Activated naive CD4-positive, alpha-beta T cell treated with anti-CD3 and anti-CD28 coated beads, Interleukin-2, amount 50 U/mL, for 16 hours (primary cell): Measurements from ENCODE around the gene PIANP.

ENCODE experiments used
- DNase-seq: peaks from one replicate; pipeline ENCODE4 v3.0.0-alpha.2; 2020

PIANP gene

DNA sequence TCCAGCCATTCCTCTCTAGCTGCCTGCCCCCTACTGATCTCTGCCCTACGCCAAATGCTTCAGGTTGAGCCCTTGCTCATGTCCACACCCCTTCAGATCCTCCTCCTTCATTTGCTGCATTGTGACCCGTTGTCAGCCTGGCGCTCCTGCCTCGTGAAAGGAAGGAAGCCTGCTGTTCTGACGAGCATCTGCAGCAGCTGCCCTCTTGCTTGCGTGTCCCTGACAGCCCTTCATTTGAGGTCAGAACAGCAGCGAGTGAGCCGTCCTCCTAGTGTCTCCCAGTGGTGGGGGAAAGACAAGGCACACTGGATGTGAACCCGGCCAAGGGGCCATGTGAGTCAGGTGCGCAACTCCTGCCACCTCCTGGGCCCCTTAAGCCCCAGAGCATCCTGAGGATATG lies 3.0 kb upstream of the PIANP start:
- DNase-seq = no peak

DNA sequence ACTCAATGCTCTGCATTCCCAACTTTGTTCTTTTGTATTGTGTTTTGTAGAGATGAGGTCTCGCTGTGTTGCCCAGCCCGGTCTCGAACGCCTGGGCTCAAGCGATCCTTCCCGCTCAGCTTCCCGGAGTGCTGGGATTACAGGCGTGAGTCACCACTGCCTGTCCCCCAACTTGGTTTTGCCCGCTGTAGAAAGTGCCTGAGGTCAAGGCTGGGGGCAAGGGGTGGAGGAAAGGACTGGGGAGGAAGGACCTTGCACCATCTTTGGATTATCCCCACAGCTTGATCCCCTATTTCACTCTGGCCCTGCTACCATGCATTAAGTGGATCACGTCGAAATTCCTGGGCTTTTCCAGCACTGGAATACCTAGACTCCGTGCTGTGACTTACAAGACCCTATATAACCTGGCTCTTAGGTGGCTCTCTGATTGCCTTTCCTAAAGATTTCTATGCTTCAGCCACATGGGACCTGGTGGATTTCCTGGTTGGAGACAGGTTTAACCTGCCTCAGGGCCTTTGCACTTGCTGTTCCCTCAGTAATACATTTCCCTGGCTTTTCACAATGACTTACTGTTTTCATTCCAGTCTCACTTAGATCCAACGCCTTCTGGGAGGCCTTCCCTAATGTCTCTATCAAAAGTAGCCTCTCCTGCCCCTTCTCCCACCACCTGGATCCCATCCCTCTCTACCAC lies 608 bp upstream of the PIANP start:
- DNase-seq = no peak

DNA sequence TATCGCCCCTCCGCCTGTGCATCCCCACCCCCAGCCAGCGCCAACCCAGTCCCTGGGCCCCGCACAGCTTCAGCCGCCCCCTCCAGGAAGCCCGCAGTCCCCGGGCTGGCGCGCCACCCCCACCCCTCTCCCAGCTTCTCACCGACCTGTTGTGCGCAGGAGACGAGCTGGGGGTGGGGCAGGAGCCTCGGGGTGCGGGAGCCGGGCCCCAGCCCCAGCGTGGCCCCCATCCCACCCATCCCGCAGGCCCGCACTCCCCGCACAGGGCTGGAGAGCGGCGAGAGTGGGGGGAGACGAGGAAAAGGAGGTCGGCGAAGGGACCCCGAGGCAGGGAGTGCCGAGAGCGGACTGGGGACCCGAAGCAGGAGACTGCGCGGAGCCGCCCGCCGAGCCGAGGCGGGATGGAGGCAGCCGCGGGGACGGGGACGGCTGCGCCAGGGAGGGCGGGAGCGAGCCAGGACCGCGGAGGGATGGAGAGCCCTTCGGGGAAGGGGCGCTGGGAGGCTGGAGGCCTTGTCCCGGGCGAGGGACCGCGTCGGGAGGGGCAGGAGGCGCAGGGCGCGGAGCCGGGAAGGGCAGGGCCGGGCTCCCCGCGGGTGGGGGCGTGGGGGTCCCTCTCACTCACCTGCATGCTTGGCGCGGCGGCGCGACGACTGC lies 498 bp downstream of the PIANP start:
- DNase-seq = peak; percentile 32

DNA sequence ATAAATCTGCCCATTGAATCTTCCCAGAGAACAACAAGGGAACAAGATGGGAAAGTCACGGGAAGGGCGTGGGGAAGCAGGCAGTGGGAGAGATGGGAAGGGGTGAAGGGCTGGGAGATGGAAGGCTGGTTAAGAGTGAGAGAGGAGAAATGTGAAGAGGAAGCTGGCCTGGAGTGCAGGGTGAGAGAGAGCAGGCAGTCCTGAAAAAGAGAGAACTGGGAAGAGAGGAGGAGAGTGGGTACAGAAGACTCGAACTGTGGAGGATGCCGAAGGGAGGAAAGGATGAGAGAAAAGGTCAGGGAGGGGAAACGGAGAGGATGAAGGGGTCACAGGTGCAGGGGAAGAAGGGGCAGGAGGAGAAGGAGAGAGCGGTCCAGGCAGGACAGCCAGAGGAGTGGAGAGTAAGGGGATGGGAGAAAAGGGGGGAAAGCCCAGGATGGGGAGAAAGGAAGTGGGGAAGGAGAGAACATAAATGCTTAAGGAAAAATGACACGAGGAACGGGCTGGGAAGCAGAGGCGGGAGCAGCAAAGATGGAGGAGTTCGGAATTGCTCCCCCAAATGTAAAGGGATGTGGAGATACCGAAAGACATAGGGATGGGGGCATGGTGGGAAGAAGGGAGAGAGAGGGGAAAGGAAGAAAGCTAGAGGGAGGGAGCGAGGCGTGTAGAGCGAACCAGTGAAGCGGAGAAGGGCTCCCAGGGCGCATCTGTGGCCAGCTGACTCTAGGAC lies 1.2 kb downstream of the PIANP start:
- no peak for DNase-seq

DNA sequence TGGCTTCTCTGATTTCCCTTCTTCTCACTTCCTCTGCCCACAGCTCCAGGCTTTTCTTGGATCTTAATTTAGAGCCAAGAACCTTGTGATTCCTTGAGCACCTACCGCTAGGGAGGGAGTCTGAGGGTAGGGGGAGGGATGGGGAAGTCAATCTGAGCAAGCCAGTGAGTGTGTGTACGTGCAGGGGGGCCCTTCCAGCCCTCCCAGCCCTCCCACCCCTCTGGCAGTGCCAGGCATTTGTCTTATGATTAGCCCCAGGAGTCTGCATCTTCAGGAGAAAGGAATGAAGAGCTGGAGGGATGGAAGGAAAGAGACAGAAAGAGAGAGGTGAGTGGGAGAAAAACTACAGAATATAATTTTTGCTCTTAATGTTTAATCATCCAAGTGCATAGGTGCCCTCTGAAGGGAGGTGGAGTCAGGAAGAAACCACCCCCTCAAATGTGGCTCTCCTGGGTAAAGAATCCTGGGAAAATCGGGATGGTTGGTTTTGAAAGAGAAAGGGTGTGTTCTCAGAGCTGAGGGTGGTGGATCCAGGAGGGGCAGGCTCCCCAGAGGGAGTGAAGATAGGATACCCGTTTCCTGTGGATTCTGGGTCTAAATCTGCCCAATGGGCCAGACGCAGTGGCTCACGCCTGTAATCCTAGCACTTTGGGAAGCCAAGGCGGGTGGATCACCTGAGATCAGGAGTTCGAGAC lies 2.1 kb downstream of the PIANP start:
- no peak for DNase-seq

DNA sequence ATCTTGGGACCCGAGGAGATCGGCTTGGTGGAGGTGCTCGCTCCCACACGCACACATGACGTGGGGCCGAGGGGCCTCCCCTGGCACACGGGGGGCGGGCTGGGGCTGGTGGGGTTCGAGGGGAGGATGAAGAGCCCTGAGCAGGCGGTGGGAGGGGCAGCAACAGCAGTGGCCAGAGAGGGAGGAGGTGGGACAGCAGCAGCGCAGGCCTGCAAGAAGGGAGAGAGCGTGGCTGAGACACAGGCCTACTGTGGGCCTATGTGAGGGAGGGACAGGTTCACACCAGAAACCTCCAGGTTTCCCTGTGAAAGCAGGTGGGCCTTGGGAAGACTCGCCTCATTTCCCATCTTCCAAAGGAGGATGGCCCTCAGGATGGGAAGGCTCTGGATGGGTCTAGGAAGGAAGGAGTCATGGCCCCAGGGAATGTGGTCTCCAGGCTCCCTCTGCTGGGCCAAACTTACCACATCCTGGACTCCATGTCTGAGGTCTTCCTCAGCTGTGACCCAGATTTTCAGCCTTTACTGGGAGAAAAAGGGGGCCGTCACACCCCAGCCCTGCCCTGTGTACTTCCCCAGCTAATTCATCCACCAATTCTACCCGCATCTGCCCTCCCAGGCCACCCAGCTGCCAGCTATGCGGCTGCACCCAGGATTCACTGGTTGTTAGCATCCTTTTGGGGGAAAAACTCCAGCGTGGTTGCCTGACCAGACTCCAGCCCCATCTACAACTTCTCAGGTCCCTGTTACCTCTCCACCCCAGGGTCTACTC lies 2.8 kb downstream of the PIANP start:
- DNase-seq = no peak

DNA sequence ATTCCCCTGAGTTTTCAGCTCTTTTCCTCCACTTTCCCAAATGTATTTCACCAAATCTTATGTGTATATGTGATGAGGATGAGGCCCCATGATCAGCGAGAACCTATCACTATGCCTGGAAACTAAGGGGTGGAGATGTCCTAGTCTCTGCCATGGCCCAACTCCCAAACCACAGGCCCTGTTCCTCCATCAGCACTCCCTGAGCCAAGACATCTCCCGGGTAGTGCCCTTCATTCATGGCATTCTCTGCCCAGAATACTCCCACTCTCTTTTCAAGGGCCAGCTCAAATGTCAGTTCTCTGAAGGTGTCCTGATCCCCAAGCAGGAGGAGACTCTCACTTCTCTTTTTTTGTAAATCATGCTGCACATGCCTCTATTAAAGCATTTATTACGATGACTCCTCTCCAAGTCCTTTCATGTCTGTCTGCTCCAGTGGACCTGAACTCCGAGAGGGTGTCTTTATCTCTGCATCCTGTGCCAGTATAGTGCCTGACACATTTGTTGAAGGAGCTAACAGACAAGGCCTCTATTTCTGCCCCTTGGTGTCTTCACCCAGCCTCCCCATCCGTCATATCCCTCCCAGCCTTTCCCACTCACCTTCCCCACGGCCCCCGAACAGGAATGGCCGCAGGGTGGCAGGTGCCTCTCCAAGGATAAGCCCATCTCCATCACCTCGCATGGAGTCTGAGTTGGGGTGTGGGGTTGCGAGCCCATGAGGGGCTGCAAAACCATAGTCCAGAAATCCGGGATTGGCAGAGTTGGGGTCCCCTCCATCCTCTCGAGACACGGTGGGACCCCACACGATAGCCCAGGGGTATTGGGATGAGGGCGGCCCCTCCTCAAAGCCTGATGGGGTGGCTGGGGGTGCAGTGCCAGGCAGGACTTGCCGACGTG lies 3.7 kb downstream of the PIANP start:
- no peak for DNase-seq

DNA sequence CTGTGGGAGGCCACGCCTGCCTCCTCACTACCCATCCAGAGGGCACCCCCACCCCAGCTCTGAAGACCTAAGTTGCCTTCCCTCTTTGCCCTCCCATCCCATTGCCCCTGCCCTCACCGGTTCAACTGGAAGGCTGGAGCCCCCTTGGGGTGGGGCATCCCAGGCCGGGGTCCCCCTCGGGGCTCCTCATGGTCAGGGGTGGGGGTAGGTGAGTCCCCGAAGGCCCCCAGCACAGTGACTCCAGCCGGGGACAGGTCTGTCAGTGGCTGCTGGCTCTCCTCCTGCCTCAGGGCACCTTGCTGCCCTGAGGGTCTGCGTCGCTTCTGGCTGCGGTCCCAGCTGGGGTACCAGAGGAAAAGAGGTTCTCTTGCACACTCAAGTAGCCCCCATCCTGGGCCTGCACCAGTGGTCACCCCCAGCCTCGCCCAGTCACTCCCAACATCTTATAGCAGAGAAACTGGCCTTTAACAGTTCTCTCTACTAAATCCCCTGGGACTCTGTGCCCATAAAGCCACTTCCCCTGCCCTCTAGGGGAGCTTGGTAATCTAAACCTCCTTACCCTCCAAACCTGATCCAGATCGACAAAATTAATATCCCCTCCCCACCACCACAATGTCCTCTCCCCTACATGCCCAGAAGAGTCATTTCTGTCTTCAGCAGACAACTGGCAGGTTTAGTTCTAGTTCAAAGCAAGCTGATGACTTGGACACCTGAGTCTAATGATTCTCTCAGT lies 5.1 kb downstream of the PIANP start:
- DNase-seq = no peak

DNA sequence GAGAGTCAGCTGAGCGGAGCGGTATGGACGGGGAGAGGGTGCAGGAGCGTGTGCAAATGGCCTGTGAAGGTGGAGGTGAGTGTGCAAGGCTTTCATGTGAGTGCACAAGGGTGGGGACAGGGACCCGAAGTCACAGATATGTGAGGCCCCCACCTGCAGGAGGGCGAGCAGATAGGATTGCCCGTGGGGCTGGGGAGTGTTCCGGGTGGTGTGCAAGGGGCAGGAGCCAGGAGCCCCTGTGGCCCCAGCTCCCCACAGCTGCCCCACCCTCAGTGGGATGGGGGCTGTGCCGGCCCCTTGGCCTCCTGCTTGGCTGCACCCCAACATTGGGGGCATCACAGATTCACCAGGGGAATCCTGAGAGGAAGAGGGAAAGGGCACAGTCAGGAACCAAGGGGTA lies 5.9 kb downstream of the PIANP start:
- DNase-seq = no peak

DNA sequence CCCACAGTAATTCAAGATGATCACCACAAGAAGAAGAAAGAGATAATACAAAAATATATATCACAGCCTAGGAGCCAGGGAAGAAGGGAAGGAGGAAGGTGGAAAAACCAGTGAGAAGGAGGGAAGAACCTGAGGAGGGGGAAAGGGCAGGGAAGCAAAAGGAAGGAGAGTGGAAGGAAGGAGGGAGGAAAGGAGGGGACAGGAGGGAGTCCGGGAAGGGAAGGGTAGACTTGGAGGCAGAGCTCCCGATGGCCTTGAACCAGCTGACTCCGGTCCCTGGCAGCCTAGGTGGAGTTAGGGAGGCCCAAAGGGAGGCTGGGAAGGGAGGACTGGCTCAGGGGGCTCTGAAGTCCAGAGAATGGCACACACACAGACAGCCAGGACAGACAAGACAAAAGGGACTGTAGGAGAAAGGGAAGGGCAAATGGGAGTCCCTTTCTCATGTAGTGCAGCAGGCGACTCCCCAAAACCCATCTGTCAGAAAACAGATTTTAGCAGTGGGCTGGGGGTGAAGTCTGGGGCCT lies 6.7 kb downstream of the PIANP start:
- no peak for DNase-seq

DNA sequence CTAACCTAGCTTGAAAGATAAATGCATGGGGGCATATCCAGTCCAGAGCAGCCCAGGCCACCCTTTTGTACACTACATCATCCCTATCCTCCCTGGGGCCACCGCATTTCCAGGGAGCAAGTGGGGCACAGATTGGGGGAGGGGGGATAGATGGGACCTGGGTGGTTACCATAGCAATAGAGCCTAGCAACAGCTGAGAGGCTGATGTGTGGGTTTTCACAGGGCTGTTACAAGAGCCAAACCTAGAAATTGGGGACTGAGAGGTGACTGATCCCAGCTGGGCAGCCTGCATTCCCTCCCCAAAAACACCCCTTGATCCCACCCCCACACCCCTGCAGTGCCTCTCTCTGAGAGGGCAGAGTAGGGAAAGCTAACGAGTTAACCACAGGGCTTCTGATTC lies 7.7 kb downstream of the PIANP start:
- DNase-seq = no peak

DNA sequence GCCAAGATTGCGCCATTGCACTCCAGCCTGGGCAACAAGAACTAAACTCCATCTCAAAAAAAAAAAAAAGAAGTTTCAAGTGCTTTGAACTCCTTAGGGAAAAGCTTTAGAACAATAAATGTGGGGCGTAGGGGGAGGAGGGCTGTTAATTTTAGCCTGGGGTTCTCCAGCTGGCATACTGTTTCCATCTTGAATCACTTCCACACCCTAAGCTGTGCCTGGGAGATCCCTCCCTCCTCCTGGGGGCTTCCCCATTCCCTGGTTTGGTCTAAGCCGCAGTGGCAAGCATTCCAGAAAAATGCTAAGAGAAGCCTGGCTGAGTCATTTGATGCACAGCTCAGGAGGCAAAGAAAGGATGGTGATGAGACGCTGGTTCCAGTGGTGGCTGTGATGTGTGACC lies 9.1 kb downstream of the PIANP start:
- no peak for DNase-seq

DNA sequence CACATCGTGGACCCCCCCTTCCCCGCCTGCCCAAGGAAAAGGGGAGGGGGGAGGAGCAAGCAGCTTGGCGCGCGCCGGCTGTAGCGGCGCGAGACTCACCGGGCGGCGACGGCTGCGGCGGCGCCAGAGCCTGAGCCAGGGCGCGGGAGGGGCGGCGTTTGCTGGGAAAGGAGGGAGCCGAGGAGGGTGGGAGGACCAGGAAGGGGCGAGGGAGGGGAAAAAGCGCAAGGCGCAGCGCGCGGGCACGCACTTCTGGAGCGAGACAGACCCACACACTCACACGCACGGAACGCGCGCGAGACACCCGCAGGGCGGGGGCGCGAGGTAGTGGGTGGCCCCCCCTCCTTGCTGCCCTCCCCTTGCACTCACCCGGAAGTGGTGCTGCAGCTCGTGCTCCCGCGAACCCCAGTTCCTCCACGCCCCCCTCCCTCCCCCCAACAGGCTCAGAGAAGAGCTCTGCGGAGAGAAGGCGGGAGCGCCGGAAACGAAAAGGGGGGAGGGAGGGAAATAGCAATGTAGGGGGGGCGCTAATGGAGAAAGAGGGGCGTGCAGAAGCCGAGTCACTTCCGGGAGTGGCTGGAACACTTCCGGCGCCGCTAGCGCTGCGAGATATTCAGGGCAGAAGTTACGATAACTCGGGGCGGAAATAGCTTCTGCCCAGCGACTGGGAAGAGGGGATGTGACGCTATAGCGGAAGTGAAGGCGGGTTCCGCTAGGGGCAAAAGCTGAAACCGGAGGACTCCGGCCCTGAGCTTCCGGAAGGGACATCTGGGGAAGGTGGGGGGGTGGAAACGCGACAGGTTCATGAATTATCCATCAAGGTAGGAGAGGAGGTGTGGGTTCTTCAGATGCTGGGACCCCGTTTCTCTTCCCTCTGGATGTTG lies 11.4 kb downstream of the PIANP start, which contains the start of gene ZNF384:
TSS of gene ZNF384 (minus strand) at position 377 of the 884 bp plus-strand sequence. CDS start 9,855 bp downstream, outside the sequence.
- DNase-seq = peak; percentile 93

DNA sequence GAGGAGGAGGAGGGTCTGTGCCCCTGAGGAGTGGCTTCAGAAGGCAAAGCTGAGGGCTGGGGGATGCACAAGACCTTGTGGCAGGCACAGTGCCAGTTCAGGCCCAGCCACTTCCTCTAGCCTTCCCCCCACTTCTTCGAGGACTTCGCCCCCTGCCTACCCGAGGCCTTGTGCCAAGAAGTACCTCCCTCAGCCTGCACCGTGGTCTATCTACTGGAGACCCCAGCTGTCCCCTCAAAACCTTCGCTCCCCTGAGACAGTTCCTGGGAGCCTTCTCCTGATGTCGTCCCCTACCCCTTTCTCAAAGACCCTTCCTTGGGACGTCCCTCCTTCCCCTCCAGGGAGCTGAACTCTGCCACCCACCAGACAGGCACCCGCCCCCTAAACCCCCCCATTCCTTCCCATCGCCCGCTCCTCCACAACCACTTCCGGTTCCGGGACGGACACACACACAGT lies 12.0 kb downstream of the PIANP start:
- peak; percentile 39 for DNase-seq

DNA sequence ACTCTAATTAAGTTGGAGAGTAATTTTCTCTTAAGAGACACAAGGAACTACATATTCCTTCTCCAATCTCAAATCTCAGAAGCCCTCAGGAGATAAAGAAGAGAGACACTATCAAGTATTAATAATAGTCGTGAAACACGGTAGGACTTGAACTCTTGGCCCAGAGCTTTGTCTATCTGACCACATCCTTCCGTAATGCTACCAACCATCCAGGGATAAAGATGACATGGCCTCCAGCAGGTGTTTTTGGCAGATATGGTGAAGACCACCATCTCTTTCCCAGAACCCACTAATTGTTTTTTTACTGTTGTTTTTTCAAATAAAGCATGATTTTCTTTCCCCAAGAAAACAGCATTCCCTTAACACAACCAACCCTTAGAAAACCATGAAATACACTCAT lies 14.8 kb downstream of the PIANP start:
- DNase-seq = no peak

DNA sequence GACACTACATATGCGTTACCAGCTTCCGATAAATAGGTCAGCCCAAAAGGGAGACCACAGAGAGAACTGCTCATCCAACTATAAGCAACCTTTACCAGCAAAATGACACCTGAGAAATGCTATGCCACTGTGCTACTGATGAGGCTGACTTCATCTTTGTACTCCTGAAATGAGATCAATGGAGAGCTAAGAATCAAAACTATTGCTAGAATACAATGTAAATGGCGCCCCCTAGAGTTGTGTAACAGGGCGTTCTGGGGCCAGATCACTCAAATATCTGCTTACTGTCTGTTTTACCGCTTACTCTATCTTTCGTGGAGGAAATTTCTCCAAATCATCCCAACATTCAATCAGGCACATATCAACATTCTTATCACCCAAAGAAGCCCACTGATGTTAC lies 16.0 kb downstream of the PIANP start:
- DNase-seq = peak; percentile 49

DNA sequence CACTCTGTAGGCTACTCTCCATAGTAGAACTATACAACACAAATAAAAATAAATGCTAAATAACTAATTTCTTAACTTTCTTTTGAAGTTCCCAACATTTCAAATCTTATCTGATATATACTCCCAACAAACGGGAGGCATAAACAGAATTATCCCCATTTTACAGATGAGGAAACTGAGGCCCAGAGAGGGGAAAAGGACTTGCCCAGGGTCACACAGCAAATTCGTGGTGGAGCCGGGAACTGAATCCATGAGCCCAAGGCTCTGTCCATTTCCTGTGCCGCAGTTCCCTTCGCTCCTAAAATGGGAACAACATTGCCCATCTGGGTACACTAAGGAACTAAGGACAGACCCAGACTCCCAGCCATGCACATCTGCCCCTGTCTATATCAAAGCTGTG lies 23.7 kb downstream of the PIANP start:
- no peak for DNase-seq

DNA sequence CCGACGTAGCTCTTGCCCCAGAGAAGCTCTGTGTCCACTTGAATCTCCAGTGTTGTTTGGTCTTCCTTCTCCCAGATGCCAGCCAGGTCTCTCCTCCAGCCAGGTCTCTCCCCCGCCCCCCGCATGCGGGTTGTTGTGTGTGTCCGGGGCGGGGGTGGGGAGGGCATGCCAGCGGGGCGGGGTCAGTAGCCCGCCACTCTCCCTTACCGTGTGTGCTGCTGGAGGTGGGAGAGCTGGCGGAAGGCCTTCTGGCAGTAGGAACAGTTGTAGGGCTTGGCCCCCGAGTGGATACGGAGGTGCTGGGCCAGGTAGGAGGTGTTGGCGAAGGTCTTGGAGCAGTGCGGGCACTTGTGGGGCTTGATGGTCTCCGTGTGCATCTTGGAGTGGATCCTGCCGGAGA lies 28.5 kb downstream of the PIANP start:
- no peak for DNase-seq

DNA sequence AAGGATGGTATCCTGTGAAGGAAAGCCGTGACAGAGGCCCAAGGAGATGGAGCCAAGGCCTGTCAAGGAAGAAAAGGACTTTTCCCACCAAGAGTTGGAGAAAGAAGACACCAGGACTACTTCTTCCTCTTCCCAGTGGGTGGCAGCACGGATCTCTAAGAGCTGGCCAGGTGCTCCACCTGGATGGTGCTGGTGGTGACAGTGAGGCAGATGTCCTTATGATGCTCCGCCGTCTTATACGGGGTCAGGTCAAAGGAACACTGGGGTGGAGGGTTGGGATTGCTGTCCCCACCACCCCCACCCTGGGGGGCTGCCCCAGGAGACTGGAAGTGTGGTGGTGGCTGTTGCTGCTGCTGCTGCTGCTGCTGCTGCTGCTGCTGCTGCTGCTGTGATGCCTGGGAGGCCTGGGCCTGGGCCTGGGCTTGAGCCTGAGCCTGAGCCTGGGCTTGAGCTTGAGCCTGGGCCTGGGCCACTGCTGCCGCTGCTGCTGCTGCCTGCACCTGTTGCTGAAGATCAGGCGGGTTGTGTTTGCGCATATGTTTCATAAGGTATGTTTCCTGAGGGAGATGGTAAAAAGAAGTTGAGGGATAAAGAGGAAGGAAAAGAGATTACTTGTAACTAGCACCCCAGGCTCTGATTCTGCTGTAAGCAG lies 32.9 kb downstream of the PIANP start:
- DNase-seq = no peak
